HEK293T (cell line): ENCODE results near the gene XAF1.

Experiments
- ELF4 ChIP-seq: fragments of 450-650 bp; IDR thresholded peaks from 2 replicates; pipeline ENCODE4 v1.6.1; 2017; ENCODE audit warnings: antibody characterized with exemption
- SP1 ChIP-seq: fragments of 450-650 bp; IDR thresholded peaks from 2 replicates; pipeline ENCODE4 v1.6.1; 2017

DNA sequence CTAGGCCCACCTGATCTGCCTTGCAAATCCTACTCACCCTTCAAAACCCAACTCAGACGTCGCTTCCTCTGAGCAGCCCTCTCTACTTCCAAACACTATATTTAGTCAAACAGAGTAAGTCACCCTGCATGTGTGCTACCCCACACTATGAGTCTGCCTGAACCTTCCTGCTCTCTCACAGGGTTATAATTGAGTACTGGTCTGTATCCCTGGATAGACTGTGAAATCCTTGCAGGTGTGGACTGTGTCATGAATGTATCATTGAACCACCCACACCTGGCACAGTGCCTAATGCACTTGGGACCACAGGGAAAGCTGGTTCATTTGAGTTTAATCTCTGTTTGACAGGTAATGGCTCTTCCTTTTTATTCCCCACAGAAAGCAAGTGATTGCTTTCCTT, 23.6 kb downstream of the XAF1 start:
- no peak for TF ChIP-seq SP1
- no peak for TF ChIP-seq ELF4
